ENCODE data around the gene ELANE.
"Not testable (repeated sequence)": the region's sequence is repeated elsewhere in the genome, so short reads cannot be mapped to it uniquely, and the experiment has no call there.

The ELANE gene

GRCh38 chr19:814152-815078, 37.7 kb upstream of the ELANE start:
- FAIRE-seq = no peak

GRCh38 chr19:815079-815774, 36.9 kb upstream of the ELANE start:
- FAIRE-seq = no peak

GRCh38 chr19:815775-816499, 36.2 kb upstream of the ELANE start:
- no peak for FAIRE-seq

GRCh38 chr19:816500-816857, 35.6 kb upstream of the ELANE start:
- FAIRE-seq = no peak

GRCh38 chr19:820212-820611, 31.9 kb upstream of the ELANE start:
- FAIRE-seq = not testable (repeated sequence)

- FAIRE-seq = no peak
Observed at GRCh38 chr19:821231-821824, 30.8 kb upstream of the ELANE start.

- no peak for FAIRE-seq
Observed at GRCh38 chr19:821825-822503, 30.1 kb upstream of the ELANE start, which contains the start of gene PLPPR3. TSS of gene PLPPR3 (minus strand) at chr19:821955. CDS start at chr19:821559, 396 bp downstream.

GRCh38 chr19:823565-824121, 28.5 kb upstream of the ELANE start:
- FAIRE-seq = no peak

GRCh38 chr19:824885-825284, 27.2 kb upstream of the ELANE start:
- no peak for FAIRE-seq

- FAIRE-seq = no peak
Observed at GRCh38 chr19:825897-826644, 26.0 kb upstream of the ELANE start.

- no peak for FAIRE-seq
Observed at GRCh38 chr19:827314-827709, 24.8 kb upstream of the ELANE start.

GRCh38 chr19:827710-828321, 24.3 kb upstream of the ELANE start, which contains the start of gene AZU1:
TSS of gene AZU1 (plus strand) at chr19:827837. CDS start at chr19:827847, 10 bp downstream.
- no peak for FAIRE-seq

- FAIRE-seq = no peak
Observed at GRCh38 chr19:829129-829758, 22.9 kb upstream of the ELANE start.

GRCh38 chr19:831407-832369, 20.4 kb upstream of the ELANE start:
- FAIRE-seq = no peak

- no peak for FAIRE-seq
Observed at GRCh38 chr19:834216-834615, 17.9 kb upstream of the ELANE start.

- no peak for FAIRE-seq
Observed at GRCh38 chr19:835210-835810, 16.8 kb upstream of the ELANE start.

- no peak for FAIRE-seq
Observed at GRCh38 chr19:840519-841206, 11.4 kb upstream of the ELANE start, which contains the start of gene PRTN3. TSS of gene PRTN3 (plus strand) at chr19:840999. CDS start at chr19:841009, 10 bp downstream.

- FAIRE-seq = not testable (repeated sequence)
Observed at GRCh38 chr19:842802-843179, 9.3 kb upstream of the ELANE start.

All from colon (tissue), 2 donors.